Activated CD8-positive, alpha-beta T cell treated with anti-CD3 and anti-CD28 coated beads, Interleukin-2, amount 10 ng/mL, durations not matched to agents 7 days and 5 days (primary cell): Measurements from ENCODE around the gene PALB2. TPM values are rescaled to one million over a fixed set of nuclear protein-coding genes. Genes with fewer than 3 reads are reported as not detected.

Experiments
- ATAC-seq: fragments of 150-1000 bp; cut with Tn5 transposase; one replicate; pipeline ENCODE4 v1.10.0; 2021; ENCODE audit warnings: moderate library complexity
- CTCF ChIA-PET: fragments of 350-600 bp; sonication (Branson Sonifier 250); formaldehyde crosslinking; loops from one replicate; lab custom pipeline; 2021; ENCODE audit warnings: antibody characterized with exemption; lab: Charles Lee
- POLR2A ChIA-PET: fragments of 350-600 bp; sonication (Branson Sonifier 250); formaldehyde crosslinking; loops from one replicate; lab custom pipeline; 2021; ENCODE audit warnings: antibody characterized with exemption; lab: Charles Lee
- DNase-seq: peaks from one replicate; pipeline ENCODE4 v3.0.0-alpha.2; 2020
- H3K27ac Mint-ChIP-seq: one replicate; pipeline ENCODE4 v1.8.0; 2021; ENCODE audit warnings: mild to moderate bottlenecking, mixed read lengths
- H3K27me3 Mint-ChIP-seq: one replicate; pipeline ENCODE4 v1.8.0; 2021; ENCODE audit warnings: low read depth, mixed read lengths
- H3K36me3 Mint-ChIP-seq: one replicate; pipeline ENCODE4 v1.8.0; 2021; ENCODE audit warnings: low read depth, mixed read lengths
- H3K4me1 Mint-ChIP-seq: one replicate; pipeline ENCODE4 v1.8.0; 2021; ENCODE audit warnings: low read depth, mixed read lengths
- H3K4me3 Mint-ChIP-seq: one replicate; pipeline ENCODE4 v1.8.0; 2021; ENCODE audit warnings: mild to moderate bottlenecking, mixed read lengths
- H3K9me3 Mint-ChIP-seq: one replicate; pipeline ENCODE4 v1.8.0; 2022; ENCODE audit warnings: mixed read lengths; ENCODE audit not compliant: insufficient read depth
- total RNA-seq, 2 experiments: library from RNA; stranded (reverse); gene quantifications; one replicate each; pipeline ENCODE4 v1.2.3, GENCODE V29; 2021

Gene PALB2
- total RNA-seq, 2 experiments from 2014 or later = 22.7 to 26.1 TPM

- H3K9me3 Mint-ChIP-seq = no peaks in the 10 kb centered on the region
- POLR2A ChIA-PET = no interaction called here
- no peaks in the 10 kb centered on the region for H3K27me3 Mint-ChIP-seq
- peaks cover 36% of the 10 kb centered on the region for H3K36me3 Mint-ChIP-seq
- peaks cover 26% of the 10 kb centered on the region for H3K4me1 Mint-ChIP-seq
- DNase-seq = no peak
- no peak overlapping the region for H3K4me3 Mint-ChIP-seq
- CTCF ChIA-PET = interaction anchor here (0.6 to 1.2 kb wide), 2 partner anchors 22 to 77 kb away, joined by 3 to 4 read pairs; no protein-coding TSS in a partner anchor
- ATAC-seq = no peak
- no peak overlapping the region for H3K27ac Mint-ChIP-seq
Measured at GRCh38 chr16:23673971-23674614, 33.0 kb upstream of the PALB2 start.

DNA sequence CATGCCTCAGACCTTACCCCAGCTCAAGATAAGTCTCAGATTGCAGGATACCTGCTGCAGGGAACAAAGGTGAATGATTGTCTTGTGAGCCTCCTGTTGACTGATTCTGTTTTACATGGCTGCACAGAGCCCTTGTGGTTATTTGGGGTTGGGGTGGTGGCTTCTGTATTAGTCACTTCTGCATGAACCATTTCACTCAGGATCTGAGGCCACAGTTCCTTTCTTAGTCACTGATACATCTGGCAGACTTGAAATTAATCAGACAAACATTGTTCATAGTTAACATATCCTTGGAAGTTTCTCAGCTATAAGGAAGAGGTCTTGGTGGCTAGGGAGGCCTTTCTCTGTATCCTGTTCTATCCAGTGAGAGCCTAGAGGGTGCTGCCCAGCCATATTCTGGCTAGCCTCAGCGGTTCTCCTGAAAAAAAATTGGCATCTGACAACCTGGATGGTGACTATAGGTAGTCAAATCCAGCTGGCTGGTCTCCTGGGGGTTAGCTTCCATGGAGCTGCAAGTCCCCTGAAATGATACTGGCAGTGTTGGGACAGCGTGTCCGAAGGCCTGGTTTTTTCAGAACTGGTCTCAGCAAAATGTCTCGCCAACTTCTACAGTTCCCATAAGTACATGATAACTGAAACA, 29.1 kb upstream of the PALB2 start:
- Mint-ChIP-seq H3K36me3 (peaks cover 62% of the 10 kb centered on the region), H3K27ac (peak overlapping the region; percentile 47), H3K27me3 (no peaks in the 10 kb centered on the region), H3K9me3 (no peaks in the 10 kb centered on the region), H3K4me1 (peaks cover 22% of the 10 kb centered on the region), H3K4me3 (no peak overlapping the region)
- DNase-seq = peak; percentile 79
- POLR2A ChIA-PET = interaction anchor here (1.6 to 2.6 kb wide), 2 partner anchors 9 to 12 kb away, joined by 4 to 11 read pairs; partner anchors contain the start of gene PLK1
- CTCF ChIA-PET = interaction anchor here (0.7 to 1.5 kb wide), 3 partner anchors 11 to 447 kb away, joined by 3 to 5 read pairs (median 3); no protein-coding TSS in a partner anchor
- ATAC-seq = peak; percentile 93

DNA sequence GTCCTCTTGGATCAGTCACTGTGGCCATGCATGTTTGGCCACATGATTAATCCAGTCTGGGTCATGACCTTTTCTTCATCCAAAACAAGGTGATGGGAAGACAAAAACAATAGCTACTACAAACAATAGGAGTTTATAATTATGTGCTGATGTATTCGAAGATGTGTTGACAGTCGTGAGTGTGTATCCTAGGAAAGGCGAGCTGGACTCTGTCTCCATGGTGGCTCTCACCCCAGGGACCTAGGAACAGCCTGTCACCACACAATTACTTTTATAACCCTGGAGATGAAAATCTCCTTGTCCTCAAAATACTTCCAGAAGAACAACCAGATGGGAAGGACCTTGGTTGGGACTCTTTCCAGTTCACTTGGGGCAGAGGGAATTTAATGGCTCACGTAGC, 27.8 kb upstream of the PALB2 start:
- CTCF ChIA-PET = interaction anchor here (1.5 kb wide), 1 partner anchor 9 kb away, joined by 5 read pairs; no protein-coding TSS in a partner anchor
- POLR2A ChIA-PET = interaction anchor here (1.1 to 2.6 kb wide), 3 partner anchors 10 to 36 kb away, joined by 3 to 11 read pairs (median 4); partner anchors contain the start of gene PLK1
- H3K4me3 Mint-ChIP-seq = no peak overlapping the region

DNA sequence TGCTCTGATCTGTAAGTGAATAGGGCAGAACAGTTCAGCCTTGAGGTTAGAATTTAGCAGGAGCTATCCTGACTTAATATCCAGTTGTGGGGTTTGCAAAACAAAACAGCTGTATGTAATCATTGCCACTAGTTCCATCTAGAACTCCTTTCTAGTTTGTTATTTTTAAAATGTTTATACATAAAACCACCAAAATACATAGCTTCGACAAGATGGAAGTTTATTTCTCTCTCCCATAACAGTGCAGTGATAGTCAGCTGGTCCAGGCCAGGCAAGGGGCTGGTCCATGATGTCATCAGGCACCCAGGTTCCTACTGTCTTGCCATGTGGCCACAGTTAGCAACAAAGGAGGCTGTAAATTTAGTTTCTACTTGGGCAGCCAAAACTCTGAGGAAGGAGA, 27.1 kb upstream of the PALB2 start:
- DNase-seq (no peak), ATAC-seq (no peak)
- Mint-ChIP-seq H3K9me3 (no peaks in the 10 kb centered on the region), H3K27me3 (no peaks in the 10 kb centered on the region), H3K4me1 (peaks cover 22% of the 10 kb centered on the region), H3K36me3 (peaks cover 67% of the 10 kb centered on the region), H3K4me3 (no peak overlapping the region), H3K27ac (no peak overlapping the region)
- POLR2A ChIA-PET = interaction anchor here (1.1 to 2.6 kb wide), 3 partner anchors 10 to 35 kb away, joined by 3 to 11 read pairs (median 4); partner anchors contain the start of gene PLK1
- CTCF ChIA-PET = no interaction called here

More for the DNA sequence above, 27.8 kb upstream of the PALB2 start:
- peaks cover 66% of the 10 kb centered on the region for H3K36me3 Mint-ChIP-seq
- DNase-seq = no peak
- H3K9me3 Mint-ChIP-seq = no peaks in the 10 kb centered on the region
- ATAC-seq = no peak
- no peak overlapping the region for H3K27ac Mint-ChIP-seq
- no peaks in the 10 kb centered on the region for H3K27me3 Mint-ChIP-seq
- peaks cover 22% of the 10 kb centered on the region for H3K4me1 Mint-ChIP-seq

DNA sequence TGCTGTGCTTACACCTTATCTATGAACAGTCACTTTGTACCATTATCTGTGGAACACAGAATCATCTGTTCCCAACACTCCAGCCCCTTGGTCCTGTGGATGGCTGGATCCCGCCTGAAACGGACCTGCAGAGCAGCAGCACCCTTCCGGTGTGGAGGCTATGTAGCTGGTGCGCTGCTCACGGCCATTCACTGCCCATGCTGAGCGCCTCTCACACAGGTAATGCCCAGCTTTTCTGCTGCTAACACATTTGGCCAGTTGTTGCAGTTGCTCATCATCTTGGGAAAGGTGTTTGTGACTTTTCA, 26.2 kb upstream of the PALB2 start:
- no peaks in the 10 kb centered on the region for H3K9me3 Mint-ChIP-seq
- no peak overlapping the region for H3K4me3 Mint-ChIP-seq
- CTCF ChIA-PET = no interaction called here

GRCh38 chr16:23666571-23667354, 25.7 kb upstream of the PALB2 start:
- Mint-ChIP-seq H3K36me3 (peaks cover 79% of the 10 kb centered on the region), H3K27ac (no peak overlapping the region), H3K9me3 (no peaks in the 10 kb centered on the region), H3K4me3 (no peak overlapping the region), H3K4me1 (peaks cover 22% of the 10 kb centered on the region), H3K27me3 (no peaks in the 10 kb centered on the region)
- DNase-seq (no peak), ATAC-seq (no peak)
- ChIA-PET POLR2A (interaction anchor here (0.6 to 1.3 kb wide), 2 partner anchors 12 to 219 kb away, joined by 3 read pairs; partner anchors contain the start of gene PLK1), CTCF (no interaction called here)

More for the DNA sequence above, 26.2 kb upstream of the PALB2 start:
- ATAC-seq (no peak), DNase-seq (no peak)
- Mint-ChIP-seq H3K27ac (no peak overlapping the region), H3K36me3 (peaks cover 75% of the 10 kb centered on the region), H3K27me3 (no peaks in the 10 kb centered on the region), H3K4me1 (peaks cover 22% of the 10 kb centered on the region)
- POLR2A ChIA-PET = interaction anchor here (1.3 kb wide), 1 partner anchor 11 kb away, joined by 3 read pairs; the partner anchor contains the start of gene PLK1

DNA sequence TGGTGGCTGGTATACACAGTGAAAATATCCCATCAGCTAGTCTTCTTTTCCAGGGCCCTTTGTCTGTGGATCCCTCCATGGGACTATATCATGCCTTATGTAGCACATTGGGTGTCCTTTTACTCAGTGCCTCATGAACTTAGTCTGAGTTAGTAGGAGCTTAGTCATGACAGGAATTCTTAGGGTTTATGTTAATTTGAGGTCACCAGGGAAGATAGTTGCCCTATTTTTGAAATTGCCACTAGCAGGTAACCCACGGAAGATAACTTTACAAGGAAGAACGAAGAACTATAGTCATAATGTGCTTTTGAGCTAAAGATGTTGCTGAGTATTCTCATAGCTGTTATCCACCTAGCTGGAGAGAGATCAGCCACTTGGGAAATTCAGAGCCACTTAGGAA, 22.8 kb upstream of the PALB2 start:
- H3K36me3 Mint-ChIP-seq = peaks cover 83% of the 10 kb centered on the region

GRCh38 chr16:23651943-23652468, 10.9 kb upstream of the PALB2 start:
- H3K4me3 Mint-ChIP-seq = no peak overlapping the region
- POLR2A ChIA-PET = no interaction called here
- H3K4me1 Mint-ChIP-seq = peaks cover 12% of the 10 kb centered on the region
- CTCF ChIA-PET = no interaction called here
- ATAC-seq = no peak
- DNase-seq = no peak
- H3K36me3 Mint-ChIP-seq = peaks cover 41% of the 10 kb centered on the region
- H3K27ac Mint-ChIP-seq = no peak overlapping the region
- no peaks in the 10 kb centered on the region for H3K9me3 Mint-ChIP-seq
- H3K27me3 Mint-ChIP-seq = no peaks in the 10 kb centered on the region

More for the DNA sequence above, 22.8 kb upstream of the PALB2 start:
- no peaks in the 10 kb centered on the region for H3K27me3 Mint-ChIP-seq
- CTCF ChIA-PET = interaction anchor here (1.4 kb wide), 1 partner anchor 139 kb away, joined by 3 read pairs; no protein-coding TSS in a partner anchor
- H3K27ac Mint-ChIP-seq = no peak overlapping the region
- ATAC-seq (no peak), DNase-seq (no peak)
- H3K4me1 Mint-ChIP-seq = peaks cover 3% of the 10 kb centered on the region
- POLR2A ChIA-PET = no interaction called here
- no peaks in the 10 kb centered on the region for H3K9me3 Mint-ChIP-seq
- no peak overlapping the region for H3K4me3 Mint-ChIP-seq

DNA sequence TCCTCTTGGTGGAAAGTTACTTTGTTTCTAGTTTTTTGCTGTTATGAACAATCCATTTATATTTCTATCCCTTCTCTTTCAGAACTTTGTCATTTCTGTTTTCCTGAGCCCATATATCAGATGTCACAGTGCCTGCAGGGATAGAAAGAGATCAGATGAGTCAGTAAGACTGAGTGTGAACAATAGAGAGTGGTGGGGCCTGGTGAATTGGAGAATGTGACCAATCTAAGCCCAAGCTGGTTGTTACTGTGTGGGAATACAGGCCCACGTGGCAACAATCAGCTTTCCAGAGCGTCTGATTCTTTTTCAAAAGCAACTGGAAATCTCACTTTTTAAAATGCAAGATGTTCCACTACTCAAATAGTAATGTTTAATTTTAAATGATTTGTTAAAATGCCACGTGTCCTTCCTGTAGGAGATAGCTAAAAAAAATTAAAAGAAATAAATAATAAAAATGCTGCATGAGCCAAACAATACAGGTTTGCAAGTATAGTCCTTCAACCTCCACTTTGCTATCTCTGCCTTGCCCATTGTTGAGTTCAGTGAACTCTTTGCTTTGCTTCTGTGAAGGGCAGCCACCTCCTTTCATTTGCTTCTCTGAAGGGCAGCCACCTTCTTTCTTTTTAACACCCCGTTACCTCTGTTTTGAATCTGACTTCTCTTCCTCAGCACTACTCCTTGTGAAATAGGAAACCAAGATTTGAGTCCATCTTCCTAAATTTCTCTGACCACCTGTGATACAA, 9.7 kb upstream of the PALB2 start:
- H3K27ac Mint-ChIP-seq = no peak overlapping the region
- H3K27me3 Mint-ChIP-seq = no peaks in the 10 kb centered on the region
- POLR2A ChIA-PET = no interaction called here
- CTCF ChIA-PET = no interaction called here
- H3K36me3 Mint-ChIP-seq = peaks cover 50% of the 10 kb centered on the region
- H3K4me3 Mint-ChIP-seq = no peak overlapping the region
- ATAC-seq = no peak
- H3K9me3 Mint-ChIP-seq = no peaks in the 10 kb centered on the region
- H3K4me1 Mint-ChIP-seq = peaks cover 21% of the 10 kb centered on the region
- DNase-seq = no peak

- no peaks in the 10 kb centered on the region for H3K9me3 Mint-ChIP-seq
- H3K4me1 Mint-ChIP-seq = peaks cover 42% of the 10 kb centered on the region
- peaks cover 44% of the 10 kb centered on the region for H3K36me3 Mint-ChIP-seq
- POLR2A ChIA-PET = interaction anchor here (0.5 to 2.0 kb wide), 3 partner anchors 45 to 758 kb away, joined by 3 to 4 read pairs (median 3); no protein-coding TSS in a partner anchor
- DNase-seq (no peak), ATAC-seq (no peak)
- peak overlapping the region; percentile 98 for H3K27ac Mint-ChIP-seq
- CTCF ChIA-PET = interaction anchor here (1.2 to 3.0 kb wide), 3 partner anchors 43 to 207 kb away, joined by 3 to 10 read pairs (median 6); no protein-coding TSS in a partner anchor
- no peaks in the 10 kb centered on the region for H3K27me3 Mint-ChIP-seq
- H3K4me3 Mint-ChIP-seq = peak overlapping the region; percentile 99
Measured at GRCh38 chr16:23642246-23642774, 1.2 kb upstream of the PALB2 start.
